Activated CD4-positive, alpha-beta T cell treated with anti-CD3 and anti-CD28 coated beads, Interleukin-10, Interleukin-2, amounts not matched to agents 100 ng/mL and 50 ng/mL, durations not matched to agents 16 hours and 8 hours (primary cell): ENCODE measurements around the gene GRIK5.

Experiments used
- DNase-seq: peaks from one replicate; pipeline ENCODE4 v3.0.0-alpha.2; 2020

GRIK5 gene

GRCh38 chr19:41984961-41985360, 85.0 kb downstream of the GRIK5 start:
- no peak for DNase-seq

GRCh38 chr19:41981724-41982123, 88.3 kb downstream of the GRIK5 start:
- no peak for DNase-seq

GRCh38 chr19:41978470-41978869, 91.5 kb downstream of the GRIK5 start:
- DNase-seq = no peak

GRCh38 chr19:41977916-41978315, 92.1 kb downstream of the GRIK5 start:
- no peak for DNase-seq

- DNase-seq = no peak
Observed at GRCh38 chr19:41974652-41975051, 95.4 kb downstream of the GRIK5 start.

GRCh38 chr19:41971363-41971762, 98.6 kb downstream of the GRIK5 start:
- DNase-seq = no peak

GRCh38 chr19:41969772-41970458, 100.1 kb downstream of the GRIK5 start:
- DNase-seq = no peak

GRCh38 chr19:41968751-41969595, 101.0 kb downstream of the GRIK5 start:
- no peak for DNase-seq

- no peak for DNase-seq
Observed at GRCh38 chr19:41967054-41967783, 102.8 kb downstream of the GRIK5 start.

- DNase-seq = no peak
Observed at GRCh38 chr19:41965106-41965505, 104.9 kb downstream of the GRIK5 start.

GRCh38 chr19:41960973-41961372, 109.0 kb downstream of the GRIK5 start:
- DNase-seq = no peak

GRCh38 chr19:41959056-41960053, 110.7 kb downstream of the GRIK5 start, which contains the start of gene RABAC1:
RABAC1 (minus strand) TSS chr19:41959321; CDS start chr19:41959292, 29 bp downstream.
- peak; percentile 94 for DNase-seq

- DNase-seq = peak; percentile 85
Observed at GRCh38 chr19:41958367-41959055, 111.5 kb downstream of the GRIK5 start.

- peak; percentile 71 for DNase-seq
Observed at GRCh38 chr19:41957838-41958366, 112.1 kb downstream of the GRIK5 start.

- DNase-seq = no peak
Observed at GRCh38 chr19:41957161-41957837, 112.7 kb downstream of the GRIK5 start.

GRCh38 chr19:41956621-41957020, 113.4 kb downstream of the GRIK5 start:
- DNase-seq = no peak

- no peak for DNase-seq
Observed at GRCh38 chr19:41955521-41955920, 114.5 kb downstream of the GRIK5 start.

- peak; percentile 87 for DNase-seq
Observed at GRCh38 chr19:41951686-41952172, 118.3 kb downstream of the GRIK5 start.
